SK-N-SH (cell line): ENCODE measurements around the gene IFNA17. TPM values are rescaled to one million over a fixed set of nuclear protein-coding genes. Genes with fewer than 3 reads are reported as not detected.
"Not testable (repeated sequence)": the region's sequence is repeated elsewhere in the genome, so short reads cannot be mapped to it uniquely, and the experiment has no call there.

Experiments used
- CTCF ChIA-PET: fragments of 300-600, 350-600 bp; formaldehyde crosslinking; extraction: SDS; loops from one replicate; lab custom pipeline; 2021; lab: Yijun Ruan, JAX
- POLR2A ChIA-PET: fragments of 350-600 bp; sonication (Branson Sonifier 250); formaldehyde crosslinking; extraction: SDS; loops from one replicate; lab custom pipeline; 2020; ENCODE audit warnings: antibody characterized with exemption, inconsistent platforms; lab: Yijun Ruan, JAX
- DNase-seq: peaks from one replicate; pipeline ENCODE4 v3.0.0; 2012
- H2AFZ ChIP-seq: fragments of 200-600 bp; sonication (generic); 2 replicates; pipeline ENCODE4 v1.8.1; 2016; ENCODE audit warnings: antibody characterized with exemption, mild to moderate bottlenecking, low read depth
- H3F3A ChIP-seq: fragments of 200-600 bp; sonication (generic); replicated peaks from 2 replicates; pipeline ENCODE3; 2016; ENCODE audit warnings: antibody characterized with exemption, mild to moderate bottlenecking; ENCODE audit not compliant: insufficient read depth
- H3K27ac ChIP-seq, 2 experiments: fragments of 200-500 bp in 1 of 2; fragments of 200-600 bp in 1 of 2; sonication (Bioruptor generic) in 1 of 2; sonication (generic), shearing (Covaris generic) in 1 of 2; 2 replicates each; pipeline versions ENCODE4 v1.5.1 to v1.6.1; 2014 to 2016; ENCODE audit warnings: low read depth in 2 of 2, inconsistent platforms in 1 of 2, low read length in 1 of 2, mild to moderate bottlenecking in 1 of 2, mixed read lengths in 1 of 2
- H3K27me3 ChIP-seq: fragments of 200-600 bp; sonication (generic), shearing (Covaris generic); 2 replicates; pipeline ENCODE4 v1.6.1; 2016; ENCODE audit warnings: mixed run types; ENCODE audit not compliant: insufficient read depth
- H3K36me3 ChIP-seq, 2 experiments: fragments of 200-500 bp in 1 of 2; fragments of 200-600 bp in 1 of 2; sonication (Bioruptor generic) in 1 of 2; sonication (generic) in 1 of 2; replicated peaks in 1 of 2; 2 replicates each; pipeline versions ENCODE3 to v1.5.1; 2014 to 2016; ENCODE audit warnings: low read length in 1 of 2, mild to moderate bottlenecking in 1 of 2; ENCODE audit not compliant: insufficient read depth in 2 of 2, control insufficient read depth in 1 of 2
- H3K4me1 ChIP-seq, 2 experiments: fragments of 200-500 bp in 1 of 2; fragments of 200-600 bp in 1 of 2; sonication (Bioruptor generic) in 1 of 2; sonication (generic), shearing (Covaris generic) in 1 of 2; 2 replicates each; pipeline versions ENCODE4 v1.5.1 to v1.6.1; 2014 to 2016; ENCODE audit warnings: low read depth in 1 of 2, low read length in 1 of 2, mixed run types in 1 of 2; ENCODE audit not compliant: insufficient read depth in 2 of 2, control insufficient read depth in 1 of 2
- H3K4me2 ChIP-seq: fragments of 200-600 bp; sonication (generic), shearing (Covaris generic); 2 replicates; pipeline ENCODE4 v1.6.1; 2017; ENCODE audit warnings: mixed run types
- H3K4me3 ChIP-seq, 2 experiments: fragments of 200-500 bp in 1 of 2; fragments of 200-600 bp in 1 of 2; sonication (Bioruptor generic) in 1 of 2; sonication (generic), shearing (Covaris generic) in 1 of 2; 2 replicates each; pipeline versions ENCODE4 v1.5.1 to v1.8.1; 2014 to 2016; ENCODE audit warnings: low read depth in 2 of 2, inconsistent platforms in 1 of 2, low read length in 1 of 2, mild to moderate bottlenecking in 1 of 2, mixed read lengths in 1 of 2, moderate library complexity in 1 of 2
- H3K79me2 ChIP-seq: fragments of 200-600 bp; sonication (generic); 2 replicates; pipeline ENCODE4 v1.8.1; 2017; ENCODE audit warnings: mild to moderate bottlenecking; ENCODE audit not compliant: insufficient read depth
- H3K9ac ChIP-seq: fragments of 200-600 bp; sonication (generic); 2 replicates; pipeline ENCODE4 v1.6.1; 2017; ENCODE audit warnings: mixed run types
- H3K9me2 ChIP-seq: fragments of 200-600 bp; sonication (generic); 2 replicates; pipeline ENCODE4 v1.6.1; 2017; ENCODE audit warnings: mixed run types
- H3K9me3 ChIP-seq: fragments of 200-600 bp; sonication (generic); 2 replicates; pipeline ENCODE4 v1.6.1; 2017; ENCODE audit warnings: mixed run types, mild to moderate bottlenecking, moderate library complexity
- H4K20me1 ChIP-seq: fragments of 200-600 bp; sonication (generic); 2 replicates; pipeline ENCODE4 v1.6.1; 2017; ENCODE audit warnings: mild to moderate bottlenecking, mixed run types; ENCODE audit not compliant: insufficient read depth
- GABPA ChIP-seq: IDR thresholded peaks from 2 replicates; pipeline ENCODE4 v1.4.0; 2012; ENCODE audit warnings: low read depth, mild to moderate bottlenecking
- JUND ChIP-seq: IDR thresholded peaks from 2 replicates; pipeline ENCODE4 v1.4.0; 2012
- NFIC ChIP-seq: IDR thresholded peaks from 2 replicates; pipeline ENCODE4 v1.4.0; 2012; ENCODE audit warnings: borderline replicate concordance
- PBX3 ChIP-seq: IDR thresholded peaks from 2 replicates; pipeline ENCODE4; 2012
- RXRA ChIP-seq: IDR thresholded peaks from 2 replicates; pipeline ENCODE4 v1.4.0; 2012; ENCODE audit warnings: low read depth, mild to moderate bottlenecking, borderline replicate concordance
- TCF12 ChIP-seq: IDR thresholded peaks from 2 replicates; pipeline ENCODE4 v1.4.0; 2012
- WGBS: methylation state at CpG from one replicate; pipeline ENCODE4 v1.1.6; 2017; ENCODE audit warnings: low lambda C conversion rate; 5-methylcytosine and 5-hydroxymethylcytosine counted together
- polyA plus RNA-seq, 3 experiments: library from polyadenylated mRNA; depleted of rRNA; stranded (reverse); fragments of >200 nt; gene quantifications; 2 replicates each; pipeline ENCODE4 v1.2.3, GENCODE V29; 2012
- TF ChIP-seq, protein P1 (sequence below): fragments of 200-600 bp; sonication (generic); IDR thresholded peaks from 2 replicates; pipeline ENCODE4 v1.6.1; 2017; ENCODE audit warnings: antibody characterized with exemption, mild to moderate bottlenecking, moderate library complexity

The IFNA17 gene
- polyA plus RNA-seq, 1 of the 3 experiments (the other 2 are of a cell fraction) = not detected

- TF ChIP-seq, protein P1, sequence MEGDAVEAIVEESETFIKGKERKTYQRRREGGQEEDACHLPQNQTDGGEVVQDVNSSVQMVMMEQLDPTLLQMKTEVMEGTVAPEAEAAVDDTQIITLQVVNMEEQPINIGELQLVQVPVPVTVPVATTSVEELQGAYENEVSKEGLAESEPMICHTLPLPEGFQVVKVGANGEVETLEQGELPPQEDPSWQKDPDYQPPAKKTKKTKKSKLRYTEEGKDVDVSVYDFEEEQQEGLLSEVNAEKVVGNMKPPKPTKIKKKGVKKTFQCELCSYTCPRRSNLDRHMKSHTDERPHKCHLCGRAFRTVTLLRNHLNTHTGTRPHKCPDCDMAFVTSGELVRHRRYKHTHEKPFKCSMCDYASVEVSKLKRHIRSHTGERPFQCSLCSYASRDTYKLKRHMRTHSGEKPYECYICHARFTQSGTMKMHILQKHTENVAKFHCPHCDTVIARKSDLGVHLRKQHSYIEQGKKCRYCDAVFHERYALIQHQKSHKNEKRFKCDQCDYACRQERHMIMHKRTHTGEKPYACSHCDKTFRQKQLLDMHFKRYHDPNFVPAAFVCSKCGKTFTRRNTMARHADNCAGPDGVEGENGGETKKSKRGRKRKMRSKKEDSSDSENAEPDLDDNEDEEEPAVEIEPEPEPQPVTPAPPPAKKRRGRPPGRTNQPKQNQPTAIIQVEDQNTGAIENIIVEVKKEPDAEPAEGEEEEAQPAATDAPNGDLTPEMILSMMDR = no peak
- TF ChIP-seq JUND = no peak
- no peak for TF ChIP-seq RXRA
- TF ChIP-seq PBX3 = no peak
- TF ChIP-seq GABPA = no peak
- no peak for TF ChIP-seq TCF12
Observed at GRCh38 chr9:21210311-21210710, 17.7 kb downstream of the IFNA17 start (continued).

GRCh38 chr9:21207043-21207442 lies 21.0 kb downstream of the IFNA17 start, which contains the start of gene IFNA10:
Gene IFNA10 (minus strand): TSS chr9:21207143. CDS start chr9:21207097, 46 bp downstream.
- H3K4me1 ChIP-seq, H3F3A ChIP-seq, H3K9me3 ChIP-seq, H2AFZ ChIP-seq, H3K4me2 ChIP-seq, H4K20me1 ChIP-seq, DNase-seq, H3K9me2 ChIP-seq, H3K79me2 ChIP-seq, H3K27me3 ChIP-seq, H3K4me3 ChIP-seq, POLR2A ChIA-PET, H3K36me3 ChIP-seq, H3K27ac ChIP-seq, H3K9ac ChIP-seq: not testable (repeated sequence)
- 11% methylated on average over 3 of the region's 3 CpGs for WGBS
- CTCF ChIA-PET = interaction anchor here (1.2 kb wide), 1 partner anchor 12 kb away, joined by 3 read pairs; no protein-coding TSS in a partner anchor

DNA sequence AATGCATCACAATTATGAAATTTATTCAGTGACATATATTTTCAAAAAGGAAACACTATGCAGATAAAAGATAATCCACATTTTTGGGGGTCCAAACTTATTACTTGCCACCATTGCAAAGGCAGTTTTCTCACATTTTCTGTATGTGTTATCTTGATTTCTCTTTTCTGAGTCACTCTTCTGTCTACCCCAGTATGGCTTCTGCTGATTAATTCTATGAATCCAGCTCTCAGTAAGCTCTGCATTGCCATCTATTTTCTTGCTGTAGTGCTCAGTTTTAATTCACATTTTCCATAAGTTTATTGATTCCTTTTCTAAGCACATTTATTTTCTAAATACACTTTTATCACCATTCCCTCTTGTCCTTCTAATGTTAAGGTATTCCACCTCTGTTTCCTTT lies 22.8 kb downstream of the IFNA17 start:
- no peak overlapping the region for H3K9ac ChIP-seq
- H3K4me2 ChIP-seq = no peak overlapping the region
- no peaks in the 10 kb centered on the region for H3K36me3 ChIP-seq
- DNase-seq = no peak
- H3K4me1 ChIP-seq = no peaks in the 10 kb centered on the region
- CTCF ChIA-PET = no interaction called here
- H3K9me3 ChIP-seq = no peaks in the 10 kb centered on the region
- POLR2A ChIA-PET = no interaction called here
- H3K79me2 ChIP-seq = no peaks in the 10 kb centered on the region
- TF ChIP-seq TCF12 = no peak
- TF ChIP-seq NFIC = no peak
- TF ChIP-seq, all 33 proteins: peak for 0
- Histone ChIP-seq H4K20me1 (no peaks in the 10 kb centered on the region), H3K27ac (no peak overlapping the region), H3K9me2 (no peaks in the 10 kb centered on the region), H2AFZ (no peak overlapping the region), H3F3A (no peaks in the 10 kb centered on the region), H3K4me3 (no peak overlapping the region), H3K27me3 (no peaks in the 10 kb centered on the region)

- H2AFZ ChIP-seq, POLR2A ChIA-PET, H3F3A ChIP-seq, H3K4me2 ChIP-seq, H3K9ac ChIP-seq, H3K27me3 ChIP-seq, H3K4me1 ChIP-seq, H3K4me3 ChIP-seq, H3K9me2 ChIP-seq, H4K20me1 ChIP-seq, H3K9me3 ChIP-seq, H3K36me3 ChIP-seq, DNase-seq, H3K79me2 ChIP-seq, H3K27ac ChIP-seq: not testable (repeated sequence)
- 4% methylated on average over 4 of the region's 4 CpGs for WGBS
- CTCF ChIA-PET = interaction anchor here (1.4 kb wide), 1 partner anchor 194 kb away, joined by 3 read pairs; no protein-coding TSS in a partner anchor
Observed at GRCh38 chr9:21202105-21202504, 25.9 kb downstream of the IFNA17 start, which contains the start of gene IFNA7. Gene IFNA7 (minus strand): TSS chr9:21202205. CDS start chr9:21202165, 40 bp downstream.
